WTC11 (cell line): Measurements from ENCODE around the gene C17orf113. TPM values are rescaled to one million over a fixed set of nuclear protein-coding genes. Genes with fewer than 3 reads are reported as not detected.

Source experiments
- ATAC-seq: fragments of 200-7000 bp; cut with Tn5 transposase; 2 replicates; pipeline ENCODE4 v1.10.0; 2021; ENCODE audit warnings: mild to moderate bottlenecking, moderate library complexity
- CTCF ChIA-PET: fragments of 300-600 bp; sonication (Branson Sonifier 250); formaldehyde crosslinking; loops from one replicate; lab custom pipeline; 2021; ENCODE audit warnings: antibody characterized with exemption; lab: Charles Lee
- POLR2A ChIA-PET: fragments of 350-600 bp; sonication (Branson Sonifier 250); formaldehyde crosslinking; loops from one replicate; lab custom pipeline; 2021; ENCODE audit warnings: antibody characterized with exemption; lab: Charles Lee
- DNase-seq: peaks from one replicate; pipeline ENCODE4 v3.0.0; 2021; ENCODE audit warnings: low spot score
- H3K27ac Mint-ChIP-seq: 2 replicates; pipeline ENCODE4 v1.8.0; 2021; ENCODE audit warnings: mixed read lengths
- H3K27me3 Mint-ChIP-seq: 2 replicates; pipeline ENCODE4 v1.8.0; 2021; ENCODE audit warnings: low read depth, mild to moderate bottlenecking, moderate library complexity, mixed read lengths
- H3K36me3 Mint-ChIP-seq: 2 replicates; pipeline ENCODE4 v1.8.0; 2021; ENCODE audit warnings: mixed read lengths
- H3K4me1 Mint-ChIP-seq: 2 replicates; pipeline ENCODE4 v1.8.0; 2022; ENCODE audit warnings: mixed read lengths
- H3K4me3 Mint-ChIP-seq: 2 replicates; pipeline ENCODE4 v1.8.0; 2021; ENCODE audit warnings: mild to moderate bottlenecking, moderate library complexity, mixed read lengths
- H3K9me3 Mint-ChIP-seq: 2 replicates; pipeline ENCODE4 v1.8.0; 2021; ENCODE audit warnings: mixed read lengths
- CREM ChIP-seq: sonication (generic); formaldehyde crosslinking; IDR thresholded peaks from 2 replicates; pipeline ENCODE4 v1.8.1; 2022; ENCODE audit warnings: mild to moderate bottlenecking, missing genetic modification reagents, moderate library complexity
- ETV6 ChIP-seq: sonication (generic); formaldehyde crosslinking; IDR thresholded peaks from 2 replicates; pipeline ENCODE4 v1.8.1; 2022; ENCODE audit warnings: mild to moderate bottlenecking, missing genetic modification reagents
- FOXJ3 ChIP-seq: sonication (generic); formaldehyde crosslinking; IDR thresholded peaks from 2 replicates; pipeline ENCODE4 v1.9.0; 2021; ENCODE audit warnings: missing genetic modification reagents, mild to moderate bottlenecking, borderline replicate concordance
- FOXP1 ChIP-seq: sonication (generic); formaldehyde crosslinking; IDR thresholded peaks from 2 replicates; pipeline ENCODE4 v1.8.0; 2022; ENCODE audit warnings: missing genetic modification reagents, mild to moderate bottlenecking, moderate library complexity, borderline replicate concordance
- GABPB1 ChIP-seq: sonication (generic); formaldehyde crosslinking; IDR thresholded peaks from 2 replicates; pipeline ENCODE4 v1.8.1; 2023; ENCODE audit warnings: mild to moderate bottlenecking, missing genetic modification reagents
- GRHL2 ChIP-seq: fragments of 250-450 bp; sonication (Bioruptor Pico); IDR thresholded peaks from 2 replicates; pipeline ENCODE4 v1.8.0; 2022; ENCODE audit warnings: mild to moderate bottlenecking, moderate library complexity; ENCODE audit not compliant: insufficient replicate concordance, severe bottlenecking
- IRF1 ChIP-seq: sonication (generic); formaldehyde crosslinking; IDR thresholded peaks from 2 replicates; pipeline ENCODE4 v1.8.0; 2023; ENCODE audit warnings: missing genetic modification reagents
- MXD4 ChIP-seq: fragments of 250-450 bp; sonication (Bioruptor Pico); IDR thresholded peaks from 2 replicates; pipeline ENCODE4 v1.8.0; 2021; ENCODE audit warnings: mild to moderate bottlenecking, moderate library complexity, borderline replicate concordance
- OVOL2 ChIP-seq: fragments of 250-450 bp; sonication (Bioruptor Pico); IDR thresholded peaks from 2 replicates; pipeline ENCODE4 v1.9.0; 2021; ENCODE audit warnings: mild to moderate bottlenecking, borderline replicate concordance
- SOX15 ChIP-seq: fragments of 250-450 bp; sonication (Bioruptor Pico); IDR thresholded peaks from 2 replicates; pipeline ENCODE4 v1.9.0; 2021; ENCODE audit warnings: mild to moderate bottlenecking
- STAT6 ChIP-seq: sonication (generic); formaldehyde crosslinking; conservative IDR thresholded peaks from 2 replicates; pipeline ENCODE4 v1.8.1; 2023; ENCODE audit warnings: mild to moderate bottlenecking, low read depth, missing genetic modification reagents, moderate library complexity
- ZBTB43 ChIP-seq: sonication (generic); formaldehyde crosslinking; IDR thresholded peaks from 2 replicates; pipeline ENCODE4 v1.8.1; 2023; ENCODE audit warnings: mild to moderate bottlenecking, missing genetic modification reagents
- ZNF121 ChIP-seq: sonication (generic); formaldehyde crosslinking; IDR thresholded peaks from 2 replicates; pipeline ENCODE4 v1.8.0; 2023; ENCODE audit warnings: missing genetic modification reagents
- ZNF281 ChIP-seq: sonication (generic); formaldehyde crosslinking; IDR thresholded peaks from 2 replicates; pipeline ENCODE4 v1.8.0; 2023; ENCODE audit warnings: mild to moderate bottlenecking, missing genetic modification reagents
- ZNF416 ChIP-seq: fragments of 250-450 bp; sonication (Bioruptor Pico); IDR thresholded peaks from 2 replicates; pipeline ENCODE4 v1.9.0; 2021; ENCODE audit warnings: mild to moderate bottlenecking, inconsistent platforms
- ZNF532 ChIP-seq: fragments of 250-450 bp; sonication (Bioruptor Pico); IDR thresholded peaks from 2 replicates; pipeline ENCODE4 v1.9.0; 2021; ENCODE audit warnings: mild to moderate bottlenecking, borderline replicate concordance
- ZNF671 ChIP-seq: fragments of 250-450 bp; sonication (Bioruptor Pico); IDR thresholded peaks from 2 replicates; pipeline ENCODE4 v1.8.0; 2021; ENCODE audit warnings: mild to moderate bottlenecking
- ZSCAN18 ChIP-seq: fragments of 250-450 bp; sonication (Bioruptor Pico); IDR thresholded peaks from 2 replicates; pipeline ENCODE4 v2.1.2; 2022; ENCODE audit warnings: mild to moderate bottlenecking, moderate library complexity
- total RNA-seq: library from RNA; stranded (reverse); gene quantifications from 3 replicates; pipeline ENCODE4 v1.2.3, GENCODE V29; 2021

Gene C17orf113
- total RNA-seq, 1 experiment from 2014 or later: 1.9 TPM

GRCh38 chr17:42087736-42088705 lies 37.6 kb upstream of the C17orf113 start:
- Mint-ChIP-seq H3K4me1 (peaks cover 15% of the 10 kb centered on the region), H3K36me3 (no peaks in the 10 kb centered on the region), H3K9me3 (no peaks in the 10 kb centered on the region), H3K27me3 (no peaks in the 10 kb centered on the region), H3K4me3 (no peak overlapping the region), H3K27ac (no peak overlapping the region)
- CTCF ChIA-PET: interaction anchor here (0.5 to 2.1 kb wide), 6 partner anchors 10 to 33 kb away, joined by 3 to 11 read pairs (median 4); partner anchors contain the start of genes KAT2A and ZNF385C
- peak; percentile 30 for ATAC-seq
- DNase-seq: no peak
- no peak for TF ChIP-seq ZNF671 (CRISPR knock-in tag)
- no peak for TF ChIP-seq FOXJ3
- no peak for TF ChIP-seq OVOL2 (CRISPR knock-in tag)
- no peak for TF ChIP-seq STAT6 (CRISPR knock-in tag)
- peak; percentile 29; the same call in 1 of the 2 replicates for TF ChIP-seq GABPB1 (CRISPR knock-in tag)
- no peak for TF ChIP-seq ZSCAN18
- TF ChIP-seq GRHL2 (CRISPR knock-in tag): no peak
- POLR2A ChIA-PET: no interaction called here

GRCh38 chr17:42087042-42087701 lies 36.8 kb upstream of the C17orf113 start:
- ATAC-seq: no peak
- ChIA-PET CTCF (interaction anchor here (0.5 to 2.1 kb wide), 2 partner anchors 14 to 18 kb away, joined by 4 to 5 read pairs; no protein-coding TSS in a partner anchor), POLR2A (no interaction called here)
- peaks cover 10% of the 10 kb centered on the region for H3K4me1 Mint-ChIP-seq
- peak overlapping the region; percentile 32; the same call in 1 of the 2 replicates for H3K27ac Mint-ChIP-seq
- no peaks in the 10 kb centered on the region for H3K9me3 Mint-ChIP-seq
- H3K4me3 Mint-ChIP-seq: no peak overlapping the region
- no peaks in the 10 kb centered on the region for H3K36me3 Mint-ChIP-seq
- no peak for DNase-seq
- H3K27me3 Mint-ChIP-seq: no peaks in the 10 kb centered on the region
- no peak for TF ChIP-seq MXD4 (CRISPR knock-in tag)
- no peak for TF ChIP-seq GRHL2 (CRISPR knock-in tag)
- TF ChIP-seq SOX15 (CRISPR knock-in tag): no peak
- TF ChIP-seq CREM: no peak
- no peak for TF ChIP-seq ZNF281 (CRISPR knock-in tag)
- TF ChIP-seq FOXP1 (CRISPR knock-in tag): no peak
- TF ChIP-seq IRF1 (CRISPR knock-in tag): no peak
- TF ChIP-seq ETV6 (CRISPR knock-in tag): no peak
- TF ChIP-seq ZBTB43 (CRISPR knock-in tag): no peak
- no peak for TF ChIP-seq ZNF121 (CRISPR knock-in tag)
- TF ChIP-seq ZNF532 (CRISPR knock-in tag): no peak
- no peak for TF ChIP-seq ZNF416
